MM.1S (cell line): ENCODE data around the gene TIMM50.

Experiments
- DNase-seq: peaks from one replicate; pipeline ENCODE4 v3.0.0-alpha.2; 2015
- H2AFZ ChIP-seq: fragments of 300-600 bp; sonication (generic); 2 replicates; pipeline ENCODE4 v1.6.0; 2016; ENCODE audit warnings: antibody characterized with exemption, low read length
- H3F3A ChIP-seq: fragments of 300-600 bp; sonication (generic); 2 replicates; pipeline ENCODE4 v1.6.1; 2016; ENCODE audit warnings: mild to moderate bottlenecking, antibody characterized with exemption, low read length, moderate library complexity, mixed read lengths; ENCODE audit not compliant: insufficient read depth
- H3K27ac ChIP-seq: fragments of 300-600 bp; sonication (generic); 2 replicates; pipeline ENCODE4 v1.5.1; 2016; ENCODE audit warnings: mild to moderate bottlenecking, low read length
- H3K27me3 ChIP-seq: fragments of 300-600 bp; sonication (generic); replicated peaks from 2 replicates; pipeline ENCODE4 v1.6.0; 2016; ENCODE audit warnings: low read length; ENCODE audit not compliant: insufficient read depth
- H3K36me3 ChIP-seq: fragments of 300-600 bp; sonication (generic); replicated peaks from 2 replicates; pipeline ENCODE4 v1.6.1; 2016; ENCODE audit warnings: mild to moderate bottlenecking, low read length, mixed read lengths; ENCODE audit not compliant: insufficient read depth
- H3K4me1 ChIP-seq: fragments of 300-600 bp; sonication (generic); 2 replicates; pipeline ENCODE4 v1.6.1; 2016; ENCODE audit warnings: low read length, mixed read lengths
- H3K4me2 ChIP-seq: fragments of 300-600 bp; sonication (generic); 2 replicates; pipeline ENCODE4 v1.6.0; 2016; ENCODE audit warnings: low read depth, low read length
- H3K4me3 ChIP-seq: fragments of 300-600 bp; sonication (generic); 2 replicates; pipeline ENCODE4 v1.5.1; 2016; ENCODE audit warnings: low read length, mixed read lengths
- H3K79me2 ChIP-seq: fragments of 300-600 bp; sonication (generic); 2 replicates; pipeline ENCODE4 v1.6.1; 2016; ENCODE audit warnings: mixed run types, low read length, mixed read lengths
- H3K9ac ChIP-seq: fragments of 300-600 bp; sonication (generic); 2 replicates; pipeline ENCODE4 v1.6.1; 2016; ENCODE audit warnings: low read length, mixed read lengths
- H3K9me2 ChIP-seq: fragments of 300-600 bp; sonication (generic); replicated peaks from 2 replicates; pipeline ENCODE4 v1.6.1; 2016; ENCODE audit warnings: mild to moderate bottlenecking, low read length, mixed read lengths; ENCODE audit not compliant: insufficient read depth
- H3K9me3 ChIP-seq: fragments of 300-600 bp; sonication (generic); replicated peaks from 2 replicates; pipeline ENCODE4 v1.6.1; 2016; ENCODE audit warnings: mild to moderate bottlenecking, low read length, mixed read lengths; ENCODE audit not compliant: insufficient read depth
- H4K20me1 ChIP-seq: fragments of 300-600 bp; sonication (generic); 2 replicates; pipeline ENCODE4 v1.6.1; 2016; ENCODE audit warnings: mild to moderate bottlenecking, low read length, moderate library complexity, mixed read lengths; ENCODE audit not compliant: insufficient read depth
- EZH2 ChIP-seq: fragments of 300-600 bp; sonication (generic); optimal IDR thresholded peaks from 2 replicates; pipeline ENCODE3; 2017; ENCODE audit warnings: low read depth, mild to moderate bottlenecking, antibody characterized with exemption, low read length, mixed read lengths
- EZH2phosphoT487 ChIP-seq: fragments of 300-600 bp; sonication (generic); IDR thresholded peaks from 2 replicates; pipeline ENCODE4 v1.6.1; 2018; ENCODE audit warnings: antibody characterized with exemption, low read length
- TF ChIP-seq, protein P1 (sequence below): fragments of 300-600 bp; sonication (generic); IDR thresholded peaks from 2 replicates; pipeline ENCODE4 v1.5.1; 2016; ENCODE audit warnings: antibody characterized with exemption, low read length, mixed read lengths

TIMM50 gene

GRCh38 chr19:39506598-39506943 lies 25.9 kb downstream of the TIMM50 start:
- Histone ChIP-seq H3K4me2 (no peak overlapping the region), H3F3A (no peaks in the 10 kb centered on the region), H3K27ac (no peak overlapping the region), H3K27me3 (peaks cover 73% of the 10 kb centered on the region), H4K20me1 (no peaks in the 10 kb centered on the region), H3K79me2 (no peaks in the 10 kb centered on the region), H3K4me3 (no peak overlapping the region), H3K9me3 (no peaks in the 10 kb centered on the region), H2AFZ (no peak overlapping the region), H3K36me3 (no peaks in the 10 kb centered on the region), H3K4me1 (0 out of 2 replicates have a peak, but pooled peaks cover 5% of the 10 kb centered on the region), H3K9me2 (no peaks in the 10 kb centered on the region), H3K9ac (no peak overlapping the region)
- TF ChIP-seq EZH2 (no peak), EZH2phosphoT487 (no peak)
- TF ChIP-seq, protein P1, sequence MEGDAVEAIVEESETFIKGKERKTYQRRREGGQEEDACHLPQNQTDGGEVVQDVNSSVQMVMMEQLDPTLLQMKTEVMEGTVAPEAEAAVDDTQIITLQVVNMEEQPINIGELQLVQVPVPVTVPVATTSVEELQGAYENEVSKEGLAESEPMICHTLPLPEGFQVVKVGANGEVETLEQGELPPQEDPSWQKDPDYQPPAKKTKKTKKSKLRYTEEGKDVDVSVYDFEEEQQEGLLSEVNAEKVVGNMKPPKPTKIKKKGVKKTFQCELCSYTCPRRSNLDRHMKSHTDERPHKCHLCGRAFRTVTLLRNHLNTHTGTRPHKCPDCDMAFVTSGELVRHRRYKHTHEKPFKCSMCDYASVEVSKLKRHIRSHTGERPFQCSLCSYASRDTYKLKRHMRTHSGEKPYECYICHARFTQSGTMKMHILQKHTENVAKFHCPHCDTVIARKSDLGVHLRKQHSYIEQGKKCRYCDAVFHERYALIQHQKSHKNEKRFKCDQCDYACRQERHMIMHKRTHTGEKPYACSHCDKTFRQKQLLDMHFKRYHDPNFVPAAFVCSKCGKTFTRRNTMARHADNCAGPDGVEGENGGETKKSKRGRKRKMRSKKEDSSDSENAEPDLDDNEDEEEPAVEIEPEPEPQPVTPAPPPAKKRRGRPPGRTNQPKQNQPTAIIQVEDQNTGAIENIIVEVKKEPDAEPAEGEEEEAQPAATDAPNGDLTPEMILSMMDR: no peak
- no peak for DNase-seq

- Histone ChIP-seq H3K9ac (no peak overlapping the region), H3F3A (no peaks in the 10 kb centered on the region), H2AFZ (no peak overlapping the region), H3K36me3 (no peaks in the 10 kb centered on the region), H3K4me3 (no peak overlapping the region), H3K79me2 (no peaks in the 10 kb centered on the region), H3K4me2 (no peak overlapping the region), H3K27me3 (peaks cover 70% of the 10 kb centered on the region), H3K9me2 (no peaks in the 10 kb centered on the region), H3K9me3 (no peaks in the 10 kb centered on the region), H4K20me1 (no peaks in the 10 kb centered on the region), H3K27ac (no peak overlapping the region), H3K4me1 (0 out of 2 replicates have a peak, but pooled peaks cover 5% of the 10 kb centered on the region)
- TF ChIP-seq EZH2phosphoT487 (no peak), EZH2 (no peak)
- TF ChIP-seq, protein P1: no peak
- DNase-seq: no peak
These were observed 26.5 kb downstream of the TIMM50 start for GRCh38 chr19:39506944-39507714.

DNA sequence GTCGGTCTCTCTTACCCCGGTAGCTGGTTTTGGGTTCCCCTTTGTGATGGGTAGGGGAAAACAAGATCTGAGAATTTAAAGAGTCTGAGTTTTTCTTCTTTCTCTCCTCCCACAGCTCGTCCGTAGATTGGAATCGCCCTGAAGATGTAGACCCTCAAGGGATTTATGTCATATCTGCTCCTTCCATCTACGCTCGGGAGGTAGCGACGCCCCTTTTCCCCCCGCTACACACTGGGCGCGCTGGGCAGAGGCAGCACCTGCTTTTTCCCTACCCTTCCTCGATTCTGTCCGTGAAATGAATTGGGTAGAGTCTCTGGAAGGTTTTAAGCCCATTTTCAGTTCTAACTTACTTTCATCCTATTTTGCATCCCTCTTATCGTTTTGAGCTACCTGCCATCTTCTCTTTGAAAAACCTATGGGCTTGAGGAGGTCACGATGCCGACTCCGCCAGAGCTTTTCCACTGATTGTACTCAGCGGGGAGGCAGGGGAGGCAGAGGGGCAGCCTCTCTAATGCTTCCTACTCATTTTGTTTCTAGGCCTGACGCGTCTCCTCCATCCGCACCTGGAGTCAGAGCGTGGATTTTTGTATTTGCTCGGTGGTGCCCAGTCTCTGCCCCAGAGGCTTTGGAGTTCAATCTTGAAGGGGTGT lies 27.2 kb downstream of the TIMM50 start:
- no peak overlapping the region for H2AFZ ChIP-seq
- no peaks in the 10 kb centered on the region for H3K9me2 ChIP-seq
- H3K27me3 ChIP-seq: peaks cover 74% of the 10 kb centered on the region
- no peaks in the 10 kb centered on the region for H3F3A ChIP-seq
- TF ChIP-seq EZH2: no peak
- no peak for TF ChIP-seq EZH2phosphoT487
- TF ChIP-seq, protein P1: no peak
- H3K4me1 ChIP-seq: 0 out of 2 replicates have a peak, but pooled peaks cover 5% of the 10 kb centered on the region
- no peaks in the 10 kb centered on the region for H3K9me3 ChIP-seq
- no peaks in the 10 kb centered on the region for H3K79me2 ChIP-seq
- no peak overlapping the region for H3K4me2 ChIP-seq
- H3K36me3 ChIP-seq: no peaks in the 10 kb centered on the region
- no peak for DNase-seq
- H4K20me1 ChIP-seq: no peaks in the 10 kb centered on the region
- H3K27ac ChIP-seq: no peak overlapping the region
- H3K9ac ChIP-seq: no peak overlapping the region
- no peak overlapping the region for H3K4me3 ChIP-seq
